ENCODE results near the gene C1orf50.
"Not testable (repeated sequence)": the region's sequence is repeated elsewhere in the genome, so short reads cannot be mapped to it uniquely, and the experiment has no call there.

C1orf50 gene

DNA sequence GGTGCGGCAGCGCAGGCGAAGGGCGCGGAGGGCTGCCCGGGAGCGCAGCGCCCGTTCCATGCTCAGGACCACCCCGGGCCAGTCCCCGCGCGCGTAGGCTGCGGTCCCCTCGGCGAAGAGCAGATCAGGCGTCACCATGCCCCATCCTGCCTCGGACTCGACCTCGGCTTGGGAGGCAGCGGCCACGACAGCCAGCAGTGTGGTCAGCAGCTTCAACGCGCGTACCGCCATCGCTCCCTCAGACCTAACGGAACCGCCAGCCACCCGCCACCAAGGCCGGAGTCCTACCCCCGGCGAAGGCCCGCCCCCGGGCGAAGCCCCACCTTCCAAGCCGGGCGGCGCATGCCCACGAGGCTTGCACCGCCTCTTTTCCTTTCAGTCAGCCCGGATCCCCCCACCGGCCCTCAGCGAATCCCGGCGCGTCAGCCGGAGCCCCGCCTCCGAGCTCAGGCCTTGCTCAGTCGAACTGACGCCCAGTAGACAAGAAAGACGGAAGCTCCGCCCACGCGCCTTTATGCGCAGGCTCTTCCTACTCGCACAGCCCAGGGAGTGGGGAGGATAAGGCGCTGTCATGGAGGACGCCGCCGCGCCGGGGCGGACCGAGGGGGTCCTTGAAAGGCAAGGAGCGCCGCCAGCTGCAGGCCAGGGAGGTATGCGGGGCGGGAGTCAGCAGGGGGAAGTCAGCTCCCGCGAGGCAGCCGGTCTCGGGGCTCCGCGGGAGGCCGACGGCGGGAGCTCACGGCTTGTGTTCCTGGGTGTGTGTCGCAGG lies at the start of gene C1orf50, which contains the start of gene P3H1:
Gene C1orf50 (plus strand): TSS at position 509 of the 769 bp plus-strand sequence. CDS start 63 bp downstream, at position 572.
Gene P3H1 (minus strand): TSS at position 288 of the 769 bp plus-strand sequence. CDS start 57 bp downstream, at position 231.
- Histone ChIP-seq H3K9me3 (ENCODE audit: control insufficient read depth, low read length) (no peaks in the 10 kb centered on the region), H3K9ac (ENCODE audit: low read length) (peak within 1 kb of the TSS; percentile 96), H3K27me3 (replicated peaks; ENCODE audit: control insufficient read depth, insufficient read depth, low read length) (no peaks in the 10 kb centered on the region), H3K4me3 (ENCODE audit: low read length) (peak within 1 kb of the TSS; percentile 88), H3K4me1 (ENCODE audit: control insufficient read depth, insufficient read depth, low read length) (peaks cover 16% of the 10 kb centered on the region), H3K36me3 (ENCODE audit: control insufficient read depth, insufficient read depth, low read length, severe bottlenecking) (peaks cover 5% of the 10 kb centered on the region)
- peak; percentile 100 for DNase-seq (ENCODE audit: low read depth)

DNA sequence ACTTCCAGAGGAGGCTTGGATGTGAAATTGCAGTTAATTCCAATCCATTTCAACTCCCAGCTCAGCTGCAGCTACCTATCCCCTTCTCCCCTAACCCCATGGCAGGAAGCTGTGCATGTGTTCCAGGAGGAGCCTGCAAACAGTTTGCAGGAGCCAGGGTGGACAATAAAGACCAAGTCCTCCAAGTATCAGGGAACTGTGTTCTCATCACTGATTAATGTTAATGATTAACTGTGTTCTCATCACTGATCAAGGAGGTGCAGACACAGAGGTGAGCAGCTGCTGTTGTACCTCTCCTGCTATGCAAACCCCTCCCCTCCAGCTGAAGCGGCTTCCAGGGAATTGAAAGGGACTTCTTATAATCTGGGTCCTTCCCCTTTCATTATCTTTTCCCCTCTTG lies 46.2 kb upstream of the C1orf50 start:
- Histone ChIP-seq H3K4me3 (ENCODE audit: low read length) (no peak overlapping the region), H3K36me3 (ENCODE audit: control insufficient read depth, insufficient read depth, low read length, severe bottlenecking) (no peaks in the 10 kb centered on the region), H3K9ac (ENCODE audit: low read length) (no peak overlapping the region), H3K9me3 (ENCODE audit: control insufficient read depth, low read length) (no peaks in the 10 kb centered on the region), H3K4me1 (ENCODE audit: control insufficient read depth, insufficient read depth, low read length) (no peaks in the 10 kb centered on the region), H3K27me3 (replicated peaks; ENCODE audit: control insufficient read depth, insufficient read depth, low read length) (no peaks in the 10 kb centered on the region)
- no peak for DNase-seq (ENCODE audit: low read depth)

DNA sequence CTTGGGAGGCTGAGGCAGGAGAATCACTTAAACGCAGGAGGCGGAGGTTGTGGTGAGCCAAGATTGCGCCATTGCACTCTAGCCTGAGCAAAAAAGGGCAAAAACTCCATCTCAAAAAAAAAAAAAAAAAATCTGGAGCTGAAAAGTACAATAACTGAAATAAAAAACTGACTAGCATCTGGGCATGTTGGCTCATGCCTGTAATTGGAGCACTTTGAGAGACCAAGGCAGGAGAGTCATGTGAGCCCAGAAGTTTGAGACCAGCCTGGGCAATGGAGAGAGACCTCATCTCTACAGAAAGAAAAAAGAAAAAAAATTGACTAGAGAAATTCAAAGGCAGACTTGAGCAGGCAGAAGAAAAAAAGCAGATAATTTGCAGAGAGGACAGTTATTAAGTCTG lies 45.1 kb upstream of the C1orf50 start:
- no peaks in the 10 kb centered on the region for H3K27me3 ChIP-seq (replicated peaks; ENCODE audit: control insufficient read depth, insufficient read depth, low read length)
- no peaks in the 10 kb centered on the region for H3K36me3 ChIP-seq (ENCODE audit: control insufficient read depth, insufficient read depth, low read length, severe bottlenecking)
- DNase-seq (ENCODE audit: low read depth): no peak
- no peak overlapping the region for H3K9ac ChIP-seq (ENCODE audit: low read length)
- no peak overlapping the region for H3K4me3 ChIP-seq (ENCODE audit: low read length)
- no peaks in the 10 kb centered on the region for H3K9me3 ChIP-seq (ENCODE audit: control insufficient read depth, low read length)
- no peaks in the 10 kb centered on the region for H3K4me1 ChIP-seq (ENCODE audit: control insufficient read depth, insufficient read depth, low read length)

- not testable (repeated sequence) for H3K36me3 ChIP-seq (ENCODE audit: control insufficient read depth, insufficient read depth, low read length, severe bottlenecking); H3K27me3 ChIP-seq (replicated peaks; ENCODE audit: control insufficient read depth, insufficient read depth, low read length); H3K9ac ChIP-seq (ENCODE audit: low read length); DNase-seq (ENCODE audit: low read depth); H3K9me3 ChIP-seq (ENCODE audit: control insufficient read depth, low read length); H3K4me1 ChIP-seq (ENCODE audit: control insufficient read depth, insufficient read depth, low read length); H3K4me3 ChIP-seq (ENCODE audit: low read length)
These were observed 44.6 kb upstream of the C1orf50 start for GRCh38 chr1:42722403-42722802.

GRCh38 chr1:42723511-42723910 lies 43.5 kb upstream of the C1orf50 start:
- peaks cover 3% of the 10 kb centered on the region for H3K4me1 ChIP-seq (ENCODE audit: control insufficient read depth, insufficient read depth, low read length)

GRCh38 chr1:42725820-42726219 lies 41.2 kb upstream of the C1orf50 start:
- H3K4me1 ChIP-seq (ENCODE audit: control insufficient read depth, insufficient read depth, low read length); H3K9me3 ChIP-seq (ENCODE audit: control insufficient read depth, low read length); H3K4me3 ChIP-seq (ENCODE audit: low read length); H3K36me3 ChIP-seq (ENCODE audit: control insufficient read depth, insufficient read depth, low read length, severe bottlenecking); H3K27me3 ChIP-seq (replicated peaks; ENCODE audit: control insufficient read depth, insufficient read depth, low read length); H3K9ac ChIP-seq (ENCODE audit: low read length); DNase-seq (ENCODE audit: low read depth): not testable (repeated sequence)

More at GRCh38 chr1:42723511-42723910, 43.5 kb upstream of the C1orf50 start:
- H3K9me3 ChIP-seq (ENCODE audit: control insufficient read depth, low read length): no peaks in the 10 kb centered on the region
- DNase-seq (ENCODE audit: low read depth): no peak
- no peak overlapping the region for H3K9ac ChIP-seq (ENCODE audit: low read length)
- no peaks in the 10 kb centered on the region for H3K27me3 ChIP-seq (replicated peaks; ENCODE audit: control insufficient read depth, insufficient read depth, low read length)
- H3K4me3 ChIP-seq (ENCODE audit: low read length): no peak overlapping the region
- no peaks in the 10 kb centered on the region for H3K36me3 ChIP-seq (ENCODE audit: control insufficient read depth, insufficient read depth, low read length, severe bottlenecking)

- peaks cover 7% of the 10 kb centered on the region for H3K4me1 ChIP-seq (ENCODE audit: control insufficient read depth, insufficient read depth, low read length)
- no peaks in the 10 kb centered on the region for H3K9me3 ChIP-seq (ENCODE audit: control insufficient read depth, low read length)
- DNase-seq (ENCODE audit: low read depth): no peak
- H3K4me3 ChIP-seq (ENCODE audit: low read length): no peak overlapping the region
- H3K9ac ChIP-seq (ENCODE audit: low read length): no peak overlapping the region
- H3K27me3 ChIP-seq (replicated peaks; ENCODE audit: control insufficient read depth, insufficient read depth, low read length): no peaks in the 10 kb centered on the region
- H3K36me3 ChIP-seq (ENCODE audit: control insufficient read depth, insufficient read depth, low read length, severe bottlenecking): no peaks in the 10 kb centered on the region
These were observed 37.0 kb upstream of the C1orf50 start for GRCh38 chr1:42730002-42730401.

DNA sequence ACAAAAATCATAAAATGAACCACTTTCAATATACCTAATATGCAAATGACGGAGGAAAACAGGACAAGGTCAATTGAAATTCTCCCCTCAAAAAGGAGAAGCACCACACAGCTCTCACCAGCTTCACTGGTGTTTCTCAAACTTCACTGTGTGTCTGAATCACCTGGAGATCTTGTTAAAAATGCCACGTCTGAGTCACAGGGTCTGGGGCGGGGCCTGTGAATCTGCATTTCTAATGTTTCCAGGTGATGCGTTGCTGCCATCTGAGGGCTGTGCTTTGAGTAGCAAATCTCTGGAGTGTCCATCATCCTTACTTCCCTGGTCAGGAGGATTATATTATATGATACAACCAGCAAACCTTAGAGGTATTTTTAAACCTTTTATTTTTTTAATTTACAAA lies 36.1 kb upstream of the C1orf50 start:
- no peaks in the 10 kb centered on the region for H3K9me3 ChIP-seq (ENCODE audit: control insufficient read depth, low read length)
- H3K9ac ChIP-seq (ENCODE audit: low read length): no peak overlapping the region
- no peaks in the 10 kb centered on the region for H3K27me3 ChIP-seq (replicated peaks; ENCODE audit: control insufficient read depth, insufficient read depth, low read length)
- H3K36me3 ChIP-seq (ENCODE audit: control insufficient read depth, insufficient read depth, low read length, severe bottlenecking): no peaks in the 10 kb centered on the region
- no peak overlapping the region for H3K4me3 ChIP-seq (ENCODE audit: low read length)
- H3K4me1 ChIP-seq (ENCODE audit: control insufficient read depth, insufficient read depth, low read length): peaks cover 7% of the 10 kb centered on the region
- DNase-seq (ENCODE audit: low read depth): no peak

DNA sequence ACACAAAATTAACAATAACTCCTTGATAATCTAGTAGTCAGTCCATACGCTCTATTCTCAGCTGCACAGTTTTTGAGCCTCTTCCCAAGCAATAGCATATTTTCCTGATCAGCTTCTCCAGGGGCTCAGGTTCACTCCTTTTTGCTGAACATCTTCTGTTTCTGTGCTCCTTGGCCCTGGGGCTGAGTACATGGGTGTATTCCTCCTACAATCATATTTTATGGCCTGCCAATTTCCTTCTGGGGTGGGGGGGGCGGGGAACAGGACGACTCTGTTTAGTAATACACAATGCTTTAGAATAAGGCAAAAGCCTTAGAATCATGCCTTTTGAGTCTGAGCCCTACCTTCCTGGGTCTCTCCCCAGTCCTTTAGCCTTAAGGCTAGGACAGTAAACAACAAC lies 35.5 kb upstream of the C1orf50 start:
- H3K36me3 ChIP-seq (ENCODE audit: control insufficient read depth, insufficient read depth, low read length, severe bottlenecking): no peaks in the 10 kb centered on the region
- DNase-seq (ENCODE audit: low read depth): no peak
- no peaks in the 10 kb centered on the region for H3K27me3 ChIP-seq (replicated peaks; ENCODE audit: control insufficient read depth, insufficient read depth, low read length)
- peaks cover 7% of the 10 kb centered on the region for H3K4me1 ChIP-seq (ENCODE audit: control insufficient read depth, insufficient read depth, low read length)
- no peak overlapping the region for H3K4me3 ChIP-seq (ENCODE audit: low read length)
- no peaks in the 10 kb centered on the region for H3K9me3 ChIP-seq (ENCODE audit: control insufficient read depth, low read length)
- no peak overlapping the region for H3K9ac ChIP-seq (ENCODE audit: low read length)

GRCh38 chr1:42732126-42732680 lies 34.8 kb upstream of the C1orf50 start:
- H3K27me3 ChIP-seq (replicated peaks; ENCODE audit: control insufficient read depth, insufficient read depth, low read length): no peaks in the 10 kb centered on the region
- H3K9ac ChIP-seq (ENCODE audit: low read length): no peak overlapping the region
- H3K4me3 ChIP-seq (ENCODE audit: low read length): no peak overlapping the region
- no peaks in the 10 kb centered on the region for H3K9me3 ChIP-seq (ENCODE audit: control insufficient read depth, low read length)
- no peak for DNase-seq (ENCODE audit: low read depth)
- H3K36me3 ChIP-seq (ENCODE audit: control insufficient read depth, insufficient read depth, low read length, severe bottlenecking): no peaks in the 10 kb centered on the region
- peaks cover 5% of the 10 kb centered on the region for H3K4me1 ChIP-seq (ENCODE audit: control insufficient read depth, insufficient read depth, low read length)

- no peak for DNase-seq (ENCODE audit: low read depth)
- no peaks in the 10 kb centered on the region for H3K9me3 ChIP-seq (ENCODE audit: control insufficient read depth, low read length)
- H3K4me1 ChIP-seq (ENCODE audit: control insufficient read depth, insufficient read depth, low read length): peaks cover 4% of the 10 kb centered on the region
- no peak overlapping the region for H3K9ac ChIP-seq (ENCODE audit: low read length)
- H3K27me3 ChIP-seq (replicated peaks; ENCODE audit: control insufficient read depth, insufficient read depth, low read length): no peaks in the 10 kb centered on the region
- H3K36me3 ChIP-seq (ENCODE audit: control insufficient read depth, insufficient read depth, low read length, severe bottlenecking): no peaks in the 10 kb centered on the region
- H3K4me3 ChIP-seq (ENCODE audit: low read length): no peak overlapping the region
These were observed 33.4 kb upstream of the C1orf50 start for GRCh38 chr1:42733415-42734200.
